Mesenchymal stem cell (in vitro differentiated cells and primary cell): ENCODE measurements around the gene SRP14.
"Not testable (repeated sequence)": the region's sequence is repeated elsewhere in the genome, so short reads cannot be mapped to it uniquely, and the experiment has no call there.

Experiments
- DNase-seq: peaks from one replicate; pipeline ENCODE4 v3.0.0-alpha.2; 2013
- H2AFZ ChIP-seq: one replicate; pipeline ENCODE4 v1.6.1; 2013; ENCODE audit warnings: low read depth, mild to moderate bottlenecking, control low read depth, inconsistent platforms, low read length, moderate library complexity
- H2AK5ac ChIP-seq: 2 replicates; pipeline ENCODE4 v1.6.1; 2013; ENCODE audit warnings: low read length, moderate library complexity, mild to moderate bottlenecking, inconsistent platforms; ENCODE audit not compliant: severe bottlenecking
- H2BK120ac ChIP-seq: one replicate; pipeline ENCODE4 v1.6.1; 2013; ENCODE audit warnings: low read depth, mild to moderate bottlenecking, inconsistent platforms, low read length, moderate library complexity
- H2BK12ac ChIP-seq, 2 experiments: one replicate each; pipeline ENCODE4 v1.6.1; 2013; ENCODE audit warnings: inconsistent platforms in 2 of 2, low read length in 2 of 2, mild to moderate bottlenecking in 2 of 2, moderate library complexity in 2 of 2, control low read depth in 1 of 2
- H2BK15ac ChIP-seq: one replicate; pipeline ENCODE4 v1.6.1; 2013; ENCODE audit warnings: mild to moderate bottlenecking, low read depth, inconsistent platforms; ENCODE audit not compliant: poor library complexity, severe bottlenecking
- H2BK5ac ChIP-seq: 2 replicates; pipeline ENCODE4 v1.6.1; 2013; ENCODE audit warnings: low read depth, mild to moderate bottlenecking, low read length, control low read depth, inconsistent platforms; ENCODE audit not compliant: poor library complexity, severe bottlenecking
- H3K14ac ChIP-seq, 2 experiments: one replicate each; pipeline ENCODE4 v1.6.1; 2013; ENCODE audit warnings: inconsistent platforms in 2 of 2, low read length in 2 of 2, control low read depth in 1 of 2, mild to moderate bottlenecking in 1 of 2, moderate library complexity in 1 of 2
- H3K18ac ChIP-seq, 2 experiments: one replicate each; pipeline ENCODE4 v1.6.1; 2013; ENCODE audit warnings: inconsistent platforms in 2 of 2, low read length in 2 of 2, control low read depth in 1 of 2, low read depth in 1 of 2, mild to moderate bottlenecking in 1 of 2
- H3K23ac ChIP-seq, 2 experiments: one replicate each; pipeline ENCODE4 v1.6.1; 2013; ENCODE audit warnings: inconsistent platforms in 2 of 2, low read length in 2 of 2, mild to moderate bottlenecking in 2 of 2, moderate library complexity in 2 of 2, control low read depth in 1 of 2
- H3K27ac ChIP-seq: 2 replicates; pipeline ENCODE4 v1.5.1; 2013; ENCODE audit warnings: mild to moderate bottlenecking, moderate library complexity, low read length, control low read depth, inconsistent platforms; ENCODE audit not compliant: poor library complexity, severe bottlenecking
- H3K27me3 ChIP-seq, 2 experiments: 2 replicates each; pipeline versions ENCODE4 v1.6.1 to v1.7.0; 2013; ENCODE audit warnings: low read length in 2 of 2, mild to moderate bottlenecking in 2 of 2, moderate library complexity in 2 of 2, control low read depth in 1 of 2, inconsistent platforms in 1 of 2; ENCODE audit not compliant: control insufficient read depth in 1 of 2, insufficient read depth in 1 of 2
- H3K36me3 ChIP-seq, 2 experiments: 2 replicates each; pipeline versions ENCODE4 v1.6.1 to v1.7.0; 2013; ENCODE audit warnings: low read length in 2 of 2, control low read depth in 1 of 2, inconsistent platforms in 1 of 2, low read depth in 1 of 2, mild to moderate bottlenecking in 1 of 2; ENCODE audit not compliant: insufficient read depth in 2 of 2, control insufficient read depth in 1 of 2
- H3K4ac ChIP-seq, 2 experiments: one replicate each; pipeline ENCODE4 v1.6.1; 2013; ENCODE audit warnings: inconsistent platforms in 2 of 2, low read length in 2 of 2, mild to moderate bottlenecking in 2 of 2, moderate library complexity in 2 of 2, control low read depth in 1 of 2, low read depth in 1 of 2
- H3K4me1 ChIP-seq: 2 replicates; pipeline ENCODE4 v1.6.1; 2013; ENCODE audit warnings: low read depth, low read length, control low read depth; ENCODE audit not compliant: control insufficient read depth, insufficient read depth
- H3K4me2 ChIP-seq: 2 replicates; pipeline ENCODE4 v1.6.1; 2013; ENCODE audit warnings: low read length, mild to moderate bottlenecking, inconsistent platforms; ENCODE audit not compliant: poor library complexity, severe bottlenecking
- H3K4me3 ChIP-seq, 2 experiments: 2 replicates each; pipeline versions ENCODE4 v1.5.1 to v1.7.0; 2013; ENCODE audit warnings: low read length in 2 of 2, mild to moderate bottlenecking in 2 of 2, control low read depth in 1 of 2, low read depth in 1 of 2; ENCODE audit not compliant: insufficient read depth in 1 of 2
- H3K79me1 ChIP-seq: replicated peaks from 2 replicates; pipeline ENCODE4 v1.6.1; 2013; ENCODE audit warnings: mild to moderate bottlenecking, control low read depth, low read length, inconsistent platforms; ENCODE audit not compliant: poor library complexity, severe bottlenecking
- H3K9ac ChIP-seq: 2 replicates; pipeline ENCODE4 v1.7.0; 2013; ENCODE audit warnings: mild to moderate bottlenecking, low read length, moderate library complexity
- H3K9me3 ChIP-seq: 2 replicates; pipeline ENCODE4 v1.7.0; 2013; ENCODE audit warnings: mild to moderate bottlenecking, low read length; ENCODE audit not compliant: control insufficient read depth
- H4K8ac ChIP-seq: one replicate; pipeline ENCODE4 v1.6.1; 2013; ENCODE audit warnings: inconsistent platforms, mild to moderate bottlenecking, low read length, moderate library complexity
- H4K91ac ChIP-seq: one replicate; pipeline ENCODE4 v1.6.1; 2013; ENCODE audit warnings: mild to moderate bottlenecking, low read length, inconsistent platforms
- WGBS: methylation state at CpG from one replicate; pipeline ENCODE4 v1.1.7; 2013; ENCODE audit warnings: mixed read lengths; 5-methylcytosine and 5-hydroxymethylcytosine counted together

Gene SRP14

GRCh38 chr15:40040293-40040635 is 1.3 kb upstream of the SRP14 start:
- H3K14ac ChIP-seq = no peak overlapping the region
- peak overlapping the region in 1 of 2 experiments; percentile 67 for H3K23ac ChIP-seq
- no peak overlapping the region for H4K91ac ChIP-seq
- no peak overlapping the region for H2AFZ ChIP-seq
- DNase-seq = no peak
- no peaks in the 10 kb centered on the region for H3K9me3 ChIP-seq
- H2BK12ac ChIP-seq = no peak overlapping the region
- H3K79me1 ChIP-seq = peaks cover 5% of the 10 kb centered on the region
- H3K4me2 ChIP-seq = no peak overlapping the region
- no peak overlapping the region for H3K27ac ChIP-seq
- H3K9ac ChIP-seq = peak overlapping the region; percentile 55
- no peak overlapping the region for H2BK15ac ChIP-seq
- H4K8ac ChIP-seq = no peak overlapping the region
- H3K4ac ChIP-seq = no peak overlapping the region
- WGBS = 90% methylated on average over 5 of the region's 6 CpGs
- H2BK5ac ChIP-seq = no peak overlapping the region
- H3K36me3 ChIP-seq = peaks cover under 1 to 29% of the 10 kb centered on the region in 2 experiments
- H3K4me1 ChIP-seq = peaks cover 5% of the 10 kb centered on the region
- H2AK5ac ChIP-seq = peak overlapping the region; percentile 50
- peak overlapping the region in 1 of 2 experiments; percentile 99 for H3K4me3 ChIP-seq
- no peaks in the 10 kb centered on the region for H3K27me3 ChIP-seq
- no peak overlapping the region for H2BK120ac ChIP-seq
- no peak overlapping the region for H3K18ac ChIP-seq

- H2AFZ ChIP-seq = no peak overlapping the region
- no peak overlapping the region for H2BK120ac ChIP-seq
- H2BK15ac ChIP-seq = no peak overlapping the region
- peaks cover 7% of the 10 kb centered on the region for H3K79me1 ChIP-seq
- 2% methylated on average over 18 of the region's 18 CpGs for WGBS
- H4K91ac ChIP-seq = peak overlapping the region; percentile 97
- H3K23ac ChIP-seq = peak overlapping the region in 1 of 2 experiments; percentile 16
- peak overlapping the region; percentile 99 to 100 for H3K18ac ChIP-seq
- H3K9ac ChIP-seq = peak overlapping the region; percentile 98
- H2AK5ac ChIP-seq = peak overlapping the region; percentile 88
- peaks cover 3% of the 10 kb centered on the region for H3K4me1 ChIP-seq
- no peak overlapping the region for H2BK12ac ChIP-seq
- H3K27me3 ChIP-seq = no peaks in the 10 kb centered on the region
- H3K4ac ChIP-seq = peak overlapping the region; percentile 84 to 85
- peak; percentile 69 for DNase-seq
- H3K14ac ChIP-seq = no peak overlapping the region
- peak overlapping the region; percentile 97 to 99 for H3K4me3 ChIP-seq
- peak overlapping the region; percentile 85 for H2BK5ac ChIP-seq
- peak overlapping the region; percentile 89 for H3K27ac ChIP-seq
- peaks cover 6 to 47% of the 10 kb centered on the region in 2 experiments for H3K36me3 ChIP-seq
- no peaks in the 10 kb centered on the region for H3K9me3 ChIP-seq
- peak overlapping the region; percentile 97 for H4K8ac ChIP-seq
- peak overlapping the region; percentile 63 for H3K4me2 ChIP-seq
Observed at GRCh38 chr15:40038275-40038637, 725 bp downstream of the SRP14 start.

GRCh38 chr15:40037721-40038120 is 1.3 kb downstream of the SRP14 start:
- H3K18ac ChIP-seq = no peak overlapping the region
- peaks cover 7% of the 10 kb centered on the region for H3K79me1 ChIP-seq
- H3K4me1 ChIP-seq = peaks cover 3% of the 10 kb centered on the region
- H2AK5ac ChIP-seq = no peak overlapping the region
- no peak overlapping the region for H2BK12ac ChIP-seq
- H3K27me3 ChIP-seq = no peaks in the 10 kb centered on the region
- H3K4me3 ChIP-seq = peak overlapping the region in 1 of 2 experiments; percentile 99
- H4K8ac ChIP-seq = no peak overlapping the region
- no peak overlapping the region for H3K14ac ChIP-seq
- no peak overlapping the region for H2AFZ ChIP-seq
- no peak overlapping the region for H2BK5ac ChIP-seq
- DNase-seq = no peak
- peak overlapping the region; percentile 63 for H3K4me2 ChIP-seq
- H2BK120ac ChIP-seq = no peak overlapping the region
- no peak overlapping the region for H2BK15ac ChIP-seq
- H3K36me3 ChIP-seq = peaks cover 6 to 52% of the 10 kb centered on the region in 2 experiments
- WGBS = 77% methylated on average over 3 of the region's 3 CpGs
- H3K9ac ChIP-seq = peak overlapping the region; percentile 98
- H4K91ac ChIP-seq = no peak overlapping the region
- H3K27ac ChIP-seq = peak overlapping the region; percentile 89
- H3K9me3 ChIP-seq = no peaks in the 10 kb centered on the region
- no peak overlapping the region for H3K4ac ChIP-seq
- no peak overlapping the region for H3K23ac ChIP-seq

- not testable (repeated sequence) for H3K4ac ChIP-seq, DNase-seq, H3K23ac ChIP-seq, H3K27ac ChIP-seq, H3K18ac ChIP-seq, H2AK5ac ChIP-seq, H2BK120ac ChIP-seq, H4K91ac ChIP-seq, H3K4me1 ChIP-seq, H4K8ac ChIP-seq, H2BK12ac ChIP-seq, H3K4me2 ChIP-seq, H2BK15ac ChIP-seq, H3K27me3 ChIP-seq, H3K9ac ChIP-seq, H3K4me3 ChIP-seq, H3K14ac ChIP-seq, H2BK5ac ChIP-seq, H2AFZ ChIP-seq, H3K79me1 ChIP-seq, H3K9me3 ChIP-seq
- peaks cover 15 to 76% of the 10 kb centered on the region in 2 experiments for H3K36me3 ChIP-seq
- no CpG with 5 or more reads among the region's 1 CpG for WGBS
Observed at GRCh38 chr15:40035182-40035581, 3.8 kb downstream of the SRP14 start.
